ENCODE results near the gene XRCC1. TPM values are rescaled to one million over a fixed set of nuclear protein-coding genes. Genes with fewer than 3 reads are reported as not detected.

Gene XRCC1
- total RNA-seq, 3 donors from 2014 or later (not counting 1 experiment from before 2014, with no cell fraction given), result 33.2 to 43.9 (median 40.7) TPM

DNA sequence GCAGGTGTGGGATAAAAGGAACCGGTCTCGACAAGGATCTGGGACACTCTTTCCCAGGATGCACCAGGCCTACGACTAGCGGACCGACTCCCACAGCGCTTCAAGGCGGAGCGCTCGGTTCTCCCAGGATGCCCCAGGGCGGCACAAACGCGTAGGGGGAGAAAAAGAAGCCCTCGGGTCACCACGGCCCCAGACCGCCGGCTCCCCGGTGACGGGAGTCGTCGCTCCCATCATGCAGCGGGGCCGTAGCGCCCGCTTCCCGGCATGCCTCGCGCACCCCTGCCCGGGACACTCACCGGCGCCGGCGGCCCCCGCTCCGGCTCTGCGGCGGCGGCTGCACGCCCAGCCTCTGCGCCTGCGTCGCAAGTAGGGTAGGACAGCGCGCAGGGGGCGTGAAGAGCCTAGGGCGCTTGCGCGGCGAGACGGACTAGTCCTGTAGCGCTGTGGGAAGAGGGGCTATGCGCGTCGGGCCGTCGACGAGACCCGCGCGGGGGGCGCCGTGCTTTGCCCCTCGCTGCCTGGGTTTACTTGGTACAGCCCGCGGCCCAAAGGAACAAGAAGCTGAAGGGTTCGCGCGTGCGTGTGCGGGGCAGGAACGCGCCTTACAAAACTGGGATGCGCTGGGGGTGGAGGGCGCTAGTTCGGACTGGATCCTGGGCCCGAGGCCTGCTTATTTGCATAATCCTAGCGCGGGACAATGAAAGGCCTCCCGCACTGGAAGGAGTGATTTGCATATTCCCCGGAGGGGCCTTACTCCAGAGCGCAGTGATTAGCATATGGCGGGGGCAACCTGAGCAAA, 44.1 kb upstream of the XRCC1 start, which contains the start of gene ZNF428:
ZNF428 (minus strand) TSS at position 368 of the 799 bp plus-strand sequence. CDS start 5,325 bp downstream, outside the sequence.
- TF ChIP-seq, protein P1, sequence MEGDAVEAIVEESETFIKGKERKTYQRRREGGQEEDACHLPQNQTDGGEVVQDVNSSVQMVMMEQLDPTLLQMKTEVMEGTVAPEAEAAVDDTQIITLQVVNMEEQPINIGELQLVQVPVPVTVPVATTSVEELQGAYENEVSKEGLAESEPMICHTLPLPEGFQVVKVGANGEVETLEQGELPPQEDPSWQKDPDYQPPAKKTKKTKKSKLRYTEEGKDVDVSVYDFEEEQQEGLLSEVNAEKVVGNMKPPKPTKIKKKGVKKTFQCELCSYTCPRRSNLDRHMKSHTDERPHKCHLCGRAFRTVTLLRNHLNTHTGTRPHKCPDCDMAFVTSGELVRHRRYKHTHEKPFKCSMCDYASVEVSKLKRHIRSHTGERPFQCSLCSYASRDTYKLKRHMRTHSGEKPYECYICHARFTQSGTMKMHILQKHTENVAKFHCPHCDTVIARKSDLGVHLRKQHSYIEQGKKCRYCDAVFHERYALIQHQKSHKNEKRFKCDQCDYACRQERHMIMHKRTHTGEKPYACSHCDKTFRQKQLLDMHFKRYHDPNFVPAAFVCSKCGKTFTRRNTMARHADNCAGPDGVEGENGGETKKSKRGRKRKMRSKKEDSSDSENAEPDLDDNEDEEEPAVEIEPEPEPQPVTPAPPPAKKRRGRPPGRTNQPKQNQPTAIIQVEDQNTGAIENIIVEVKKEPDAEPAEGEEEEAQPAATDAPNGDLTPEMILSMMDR (IDR thresholded peaks at IDR 0.05), result no peak
- WGBS (ENCODE audit: insufficient coverage), result under 1% methylated on average over 81 of the region's 81 CpGs
- no peaks in the 10 kb centered on the region for H3K27me3 ChIP-seq (ENCODE audit: control insufficient read depth, insufficient read depth, low read length)
- ATAC-seq, result peak; percentile 92 to 95 (median 92)
- Mint-ChIP-seq H3K27me3 (ENCODE audit: low read depth in 2 of 2) (no peaks in the 10 kb centered on the region), H3K4me1 (peaks cover 27 to 52% of the 10 kb centered on the region in 2 donors), H3K4me3 (peak within 1 kb of the TSS; percentile 99), H3K36me3 (no peaks in the 10 kb centered on the region), H3K27ac (peak within 1 kb of the TSS; percentile 93 to 96), H3K9me3 (no peaks in the 10 kb centered on the region)
- H3K4me3 ChIP-seq (ENCODE audit: low read length), result peak within 1 kb of the TSS; percentile 100
- H3K36me3 ChIP-seq (ENCODE audit: control insufficient read depth, insufficient read depth, low read length), result no peaks in the 10 kb centered on the region
- peaks cover 18% of the 10 kb centered on the region for H3K4me1 ChIP-seq (ENCODE audit: control insufficient read depth, insufficient read depth, low read length)
- H3K9me3 ChIP-seq (ENCODE audit: control insufficient read depth, insufficient read depth, low read length), result no peaks in the 10 kb centered on the region
- DNase-seq, result peak; percentile 81 to 94
- intact Hi-C loops (cut with micrococcal nuclease), result loop anchor here (1.0 kb wide), 1 partner anchor 23 kb away; the partner anchor contains the start of genes IRGQ and ZNF576
- peak within 1 kb of the TSS; percentile 96 for H3K27ac ChIP-seq (ENCODE audit: low read length)

DNA sequence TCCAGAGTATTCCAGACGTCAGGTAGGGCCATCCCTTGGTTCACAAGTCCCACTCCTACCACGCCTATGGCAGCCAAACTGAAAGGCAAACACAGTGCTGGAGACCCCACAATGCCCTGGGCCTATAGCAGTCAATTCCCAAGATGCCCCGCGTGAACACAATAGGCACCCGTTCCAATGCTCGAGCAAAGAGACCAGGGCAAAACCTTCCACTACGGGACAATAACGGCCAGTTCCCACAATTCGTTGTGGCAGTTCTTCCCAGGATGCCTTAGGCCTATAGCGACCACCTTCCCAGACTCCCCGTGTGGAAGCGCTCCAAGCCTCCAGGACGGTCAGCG, 43.6 kb upstream of the XRCC1 start:
- H3K4me3 ChIP-seq (ENCODE audit: low read length), result peak overlapping the region; percentile 100
- DNase-seq (peak in 1 of 2 donors; percentile 61), ATAC-seq (peak; percentile 2 to 9 (median 6))
- 1% methylated on average over 14 of the region's 14 CpGs for WGBS (ENCODE audit: insufficient coverage)
- no peaks in the 10 kb centered on the region for H3K9me3 ChIP-seq (ENCODE audit: control insufficient read depth, insufficient read depth, low read length)
- H3K27ac ChIP-seq (ENCODE audit: low read length), result peak overlapping the region; percentile 96
- Mint-ChIP-seq H3K27me3 (ENCODE audit: low read depth in 2 of 2) (no peaks in the 10 kb centered on the region), H3K27ac (peak overlapping the region; percentile 93 to 96), H3K36me3 (no peaks in the 10 kb centered on the region), H3K9me3 (no peaks in the 10 kb centered on the region), H3K4me3 (peak overlapping the region; percentile 99), H3K4me1 (peaks cover 27 to 52% of the 10 kb centered on the region in 2 donors)
- H3K27me3 ChIP-seq (ENCODE audit: control insufficient read depth, insufficient read depth, low read length), result no peaks in the 10 kb centered on the region
- H3K4me1 ChIP-seq (ENCODE audit: control insufficient read depth, insufficient read depth, low read length), result peaks cover 18% of the 10 kb centered on the region
- intact Hi-C loops (cut with micrococcal nuclease), result loop anchor here (1.0 kb wide), 1 partner anchor 23 kb away; the partner anchor contains the start of genes IRGQ and ZNF576
- H3K36me3 ChIP-seq (ENCODE audit: control insufficient read depth, insufficient read depth, low read length), result no peaks in the 10 kb centered on the region
- TF ChIP-seq, protein P1 (IDR thresholded peaks at IDR 0.05), result no peak

DNA sequence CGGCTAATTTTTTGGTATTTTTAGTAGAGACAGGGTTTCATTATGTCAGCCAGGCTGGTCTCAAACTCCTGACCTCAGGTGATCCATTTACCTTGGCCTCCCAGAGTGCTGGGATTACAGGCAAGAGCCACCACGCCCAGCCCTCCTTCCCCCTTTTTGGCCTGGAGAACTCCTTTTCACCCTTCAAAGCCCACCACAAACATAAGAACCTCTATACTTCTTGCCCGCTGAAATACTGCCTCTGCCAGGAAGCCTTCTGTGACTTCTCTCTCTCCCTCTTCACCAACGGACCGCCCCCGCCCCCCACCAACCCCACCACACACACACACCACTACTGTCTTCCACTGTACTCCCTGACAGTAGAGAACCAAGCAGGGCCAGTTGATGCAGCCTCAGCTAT, 41.6 kb upstream of the XRCC1 start:
- Mint-ChIP-seq H3K27me3 (ENCODE audit: low read depth in 2 of 2) (no peaks in the 10 kb centered on the region), H3K4me3 (no peak overlapping the region), H3K27ac (peak overlapping the region; percentile 35 to 72), H3K9me3 (no peaks in the 10 kb centered on the region), H3K36me3 (no peaks in the 10 kb centered on the region), H3K4me1 (peaks cover 41 to 69% of the 10 kb centered on the region in 2 donors)
- intact Hi-C loops (cut with micrococcal nuclease), result no loop called here
- WGBS (ENCODE audit: insufficient coverage), result 88% methylated on average over 6 of the region's 6 CpGs
- Histone ChIP-seq H3K27me3 (ENCODE audit: control insufficient read depth, insufficient read depth, low read length) (no peaks in the 10 kb centered on the region), H3K27ac (ENCODE audit: low read length) (no peak overlapping the region), H3K4me1 (ENCODE audit: control insufficient read depth, insufficient read depth, low read length) (peaks cover 18% of the 10 kb centered on the region), H3K36me3 (ENCODE audit: control insufficient read depth, insufficient read depth, low read length) (peaks cover 16% of the 10 kb centered on the region), H3K9me3 (ENCODE audit: control insufficient read depth, insufficient read depth, low read length) (no peaks in the 10 kb centered on the region), H3K4me3 (ENCODE audit: low read length) (no peak overlapping the region)
- TF ChIP-seq, protein P1 (IDR thresholded peaks at IDR 0.05), result no peak
- no peak for DNase-seq
- ATAC-seq, result no peak
